SH-SY5Y (cell line): ENCODE measurements around the gene GAP43.

ENCODE experiments used
- GATA2 ChIP-seq: IDR thresholded peaks from 2 replicates; pipeline ENCODE4 v1.6.1; 2011; ENCODE audit warnings: mild to moderate bottlenecking, low read depth, low read length
- GATA3 ChIP-seq: IDR thresholded peaks from 2 replicates; pipeline ENCODE4 v1.6.1; 2011; ENCODE audit warnings: low read depth, mild to moderate bottlenecking, low read length, moderate library complexity

DNA sequence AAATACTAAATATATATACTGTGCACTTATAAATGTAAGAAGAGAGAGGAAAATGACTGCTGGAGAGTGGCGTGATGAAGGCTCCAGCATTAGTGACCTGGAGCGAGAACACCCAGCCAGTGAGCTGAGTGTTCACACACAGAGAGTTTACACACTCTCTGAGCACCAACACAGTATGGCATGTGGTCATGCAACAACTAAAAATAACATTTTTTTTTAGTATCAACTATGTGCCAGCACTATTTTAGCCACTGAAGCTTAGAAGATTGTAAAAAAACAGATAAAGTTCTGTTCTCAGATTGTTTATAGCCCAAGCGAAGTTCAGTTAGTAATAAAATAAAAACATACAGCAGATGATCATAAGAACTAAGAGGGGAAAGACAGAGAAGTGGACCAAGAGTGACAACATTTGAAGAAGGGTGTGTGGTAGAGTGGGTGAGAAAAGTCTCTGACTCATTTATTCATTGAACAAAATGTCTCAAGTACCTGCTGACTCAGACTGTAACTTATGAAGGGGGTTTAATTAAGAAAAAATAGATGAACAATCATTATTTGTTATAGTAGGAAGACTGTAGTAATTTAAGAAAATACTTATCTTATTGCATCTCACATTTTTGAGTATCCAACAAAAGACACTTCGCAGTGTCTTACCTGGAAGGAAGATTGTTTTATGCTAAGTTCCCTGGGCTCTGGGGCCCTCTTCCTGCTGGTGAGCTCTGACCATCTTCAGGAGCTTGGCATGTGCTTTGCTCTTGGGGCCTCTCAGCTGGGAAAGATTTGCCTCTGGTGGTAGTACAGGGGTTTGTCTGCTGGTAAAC lies 43.8 kb downstream of the GAP43 start:
- TF ChIP-seq GATA2 = no peak
- no peak for TF ChIP-seq GATA3
